GM12878 (cell line): ENCODE data around the gene ARHGEF11. TPM values are rescaled to one million over a fixed set of nuclear protein-coding genes. Genes with fewer than 3 reads are reported as not detected.

Source experiments
- ATAC-seq: fragments of 200-7000 bp; cut with Tn5 transposase; 3 replicates; pipeline ENCODE4 v1.9.1; 2020; ENCODE audit warnings: mild to moderate bottlenecking, moderate library complexity
- BruUV-seq: library from RNA; stranded (reverse); fragments of 400-500 nt; replicated peaks from 2 replicates; lab custom pipeline; 2021; lab: Mats Ljungman, UMichigan
- CTCF ChIA-PET: fragments of 300-600 bp; sonication (Branson Sonifier 250); formaldehyde crosslinking; extraction: SDS; loops from one replicate; lab custom pipeline; 2021; ENCODE audit warnings: inconsistent platforms; lab: Yijun Ruan, JAX
- POLR2A ChIA-PET: fragments of 350-600 bp; formaldehyde crosslinking; extraction: SDS; loops from one replicate; lab custom pipeline; 2021; ENCODE audit warnings: inconsistent platforms; lab: Charles Lee
- RAD21 ChIA-PET: fragments of 300-600 bp; sonication (Branson Sonifier 250); formaldehyde crosslinking; loops from one replicate; lab custom pipeline; 2023; ENCODE audit warnings: antibody characterized with exemption; ENCODE audit not compliant: unreplicated experiment; lab: Charles Lee
- SMC1A ChIA-PET: fragments of 300-600 bp; sonication (Branson Sonifier 250); formaldehyde crosslinking; loops from one replicate; lab custom pipeline; 2023; ENCODE audit not compliant: unreplicated experiment, uncharacterized antibody; lab: Charles Lee
- DNase-seq: peaks from one replicate; pipeline ENCODE4 v3.0.0-alpha.2; 2011; ENCODE audit warnings: low read depth, low spot score
- FAIRE-seq: peaks from 3 replicates; lab custom pipeline; 2011; peaks lifted over from hg19 to GRCh38; lab: Jason Lieb, UNC
- H2AFZ ChIP-seq: 2 replicates; pipeline ENCODE4 v1.6.0; 2011; ENCODE audit warnings: low read depth, low read length, control low read depth; ENCODE audit not compliant: control insufficient read depth
- H3K27ac ChIP-seq: 2 replicates; pipeline ENCODE4 v1.5.1; 2011; ENCODE audit warnings: control low read depth; ENCODE audit not compliant: control insufficient read depth, insufficient read depth
- H3K27me3 ChIP-seq, 2 experiments: replicated peaks in 1 of 2; 2 replicates each; pipeline versions ENCODE4 v1.6.0 to v1.6.1; 2011; ENCODE audit warnings: low read length in 1 of 2; ENCODE audit not compliant: control insufficient read depth in 2 of 2, insufficient read depth in 2 of 2
- H3K36me3 ChIP-seq, 2 experiments: 2 replicates each; pipeline ENCODE4 v1.5.1; 2011; ENCODE audit warnings: low read length in 1 of 2; ENCODE audit not compliant: control insufficient read depth in 2 of 2, insufficient read depth in 2 of 2
- H3K4me1 ChIP-seq: 2 replicates; pipeline ENCODE4 v1.6.1; 2011; ENCODE audit warnings: mild to moderate bottlenecking, low read length, moderate library complexity, mixed read lengths; ENCODE audit not compliant: control insufficient read depth, insufficient read depth
- H3K4me2 ChIP-seq: 2 replicates; pipeline ENCODE4 v1.6.0; 2011; ENCODE audit warnings: control low read depth; ENCODE audit not compliant: control insufficient read depth, insufficient read depth
- H3K4me3 ChIP-seq: fragments of 200-600 bp; sonication (generic); 2 replicates; pipeline ENCODE4 v1.5.1; 2016
- H3K79me2 ChIP-seq: 2 replicates; pipeline ENCODE4 v1.6.0; 2011; ENCODE audit warnings: low read length; ENCODE audit not compliant: control insufficient read depth, insufficient read depth
- H3K9ac ChIP-seq: 2 replicates; pipeline ENCODE4 v1.8.0; 2011; ENCODE audit warnings: low read length, control low read depth, mixed read lengths; ENCODE audit not compliant: control insufficient read depth, insufficient read depth
- H3K9me3 ChIP-seq: replicated peaks from 3 replicates; pipeline ENCODE4 v1.5.1; 2011; ENCODE audit warnings: mild to moderate bottlenecking, low read length; ENCODE audit not compliant: control insufficient read depth, insufficient read depth
- H4K20me1 ChIP-seq: 2 replicates; pipeline ENCODE4 v1.6.0; 2011; ENCODE audit not compliant: control insufficient read depth, insufficient read depth
- ASH2L ChIP-seq: fragments of 300-600, 200-600 bp; sonication (generic); IDR thresholded peaks from 2 replicates; pipeline ENCODE4 v1.6.1; 2017; ENCODE audit warnings: low read depth, mild to moderate bottlenecking, borderline replicate concordance
- ATF3 ChIP-seq: IDR thresholded peaks from 2 replicates; pipeline ENCODE4 v1.6.1; 2011; ENCODE audit warnings: low read depth, mild to moderate bottlenecking, low read length, moderate library complexity, borderline replicate concordance; ENCODE audit errors: extremely low read depth
- BCL11A ChIP-seq: IDR thresholded peaks from 2 replicates; pipeline ENCODE4 v1.6.1; 2011; ENCODE audit warnings: low read depth, low read length
- CBX3 ChIP-seq: fragments of 200-600 bp; sonication (generic); IDR thresholded peaks from 2 replicates; pipeline ENCODE4 v1.6.1; 2016; ENCODE audit warnings: low read depth, borderline replicate concordance
- ETV6 ChIP-seq, 2 experiments: fragments of 450-650 bp in 1 of 2; IDR thresholded peaks in 1 of 2; conservative IDR thresholded peaks in 1 of 2; 2 replicates each; pipeline ENCODE4 v1.6.1; 2014; ENCODE audit warnings: antibody characterized with exemption in 1 of 2, borderline replicate concordance in 1 of 2, low read depth in 1 of 2, mild to moderate bottlenecking in 1 of 2, moderate library complexity in 1 of 2
- HCFC1 ChIP-seq: fragments of 150-350 bp; IDR thresholded peaks from 2 replicates; pipeline ENCODE4 v1.6.1; 2014; ENCODE audit warnings: low read length
- HDGF ChIP-seq: fragments of 450-650 bp; IDR thresholded peaks from 2 replicates; pipeline ENCODE4 v1.6.1; 2016; ENCODE audit warnings: antibody characterized with exemption
- IKZF2 ChIP-seq, 2 experiments: fragments of 450-650 bp; IDR thresholded peaks; 2 replicates each; pipeline ENCODE4 v1.6.1; 2017; ENCODE audit warnings: mild to moderate bottlenecking in 2 of 2, moderate library complexity in 2 of 2
- JUND ChIP-seq: IDR thresholded peaks from 2 replicates; pipeline ENCODE4 v1.6.1; 2012; ENCODE audit warnings: low read depth, mild to moderate bottlenecking, low read length, improper control_type of control experiment, moderate library complexity
- MXI1 ChIP-seq: fragments of 150-350 bp; IDR thresholded peaks from 2 replicates; pipeline ENCODE4 v1.6.1; 2011; ENCODE audit warnings: low read depth, mild to moderate bottlenecking, inconsistent platforms, low read length, improper control_type of control experiment
- POLR2A ChIP-seq: IDR thresholded peaks from 2 replicates; pipeline ENCODE4 v1.6.1; 2011; ENCODE audit warnings: low read depth, mild to moderate bottlenecking, low read length
- RBBP5 ChIP-seq: fragments of 200-600 bp; sonication (generic); conservative IDR thresholded peaks from 2 replicates; pipeline ENCODE4 v1.6.1; 2016
- RCOR1 ChIP-seq: conservative IDR thresholded peaks from 2 replicates; pipeline ENCODE4 v1.6.1; 2012; ENCODE audit warnings: low read depth, low read length, improper control_type of control experiment
- SIN3A ChIP-seq: IDR thresholded peaks from 2 replicates; pipeline ENCODE4 v1.6.1; 2012; ENCODE audit warnings: low read depth, low read length, improper control_type of control experiment
- SIX5 ChIP-seq: IDR thresholded peaks from 2 replicates; pipeline ENCODE4 v1.6.1; 2011; ENCODE audit warnings: mild to moderate bottlenecking, low read depth, low read length, moderate library complexity; ENCODE audit not compliant: severe bottlenecking
- SREBF2 ChIP-seq: IDR thresholded peaks from 2 replicates; pipeline ENCODE4 v1.6.1; 2012; ENCODE audit warnings: mild to moderate bottlenecking, low read length
- WGBS: methylation state at CpG from one replicate; pipeline ENCODE4 v1.1.6; 2016; ENCODE audit warnings: low lambda C conversion rate; ENCODE audit not compliant: insufficient replicate concordance, insufficient coverage; ENCODE audit errors: missing lambda C conversion rate; 5-methylcytosine and 5-hydroxymethylcytosine counted together
- in situ Hi-C: fragments of 300-500 bp; cut with MboI; formaldehyde crosslinking; loops from 9 replicates; pipeline ENCODE4 v1.14.3; 2018; ENCODE audit warnings: mixed read lengths
- intact Hi-C: fragments of 100-400 bp; cut with micrococcal nuclease; formaldehyde crosslinking; loops from one replicate; pipeline ENCODE4 v1.14.2; 2022; ENCODE audit not compliant: unreplicated experiment
- polyA plus RNA-seq, 11 experiments: library from polyadenylated mRNA; depleted of rRNA in 4 of 11; unstranded in 6 of 11; stranded (reverse) in 5 of 11; fragments of >200 nt; fragmentation: Nextera tagmentation in 4 of 11; fragmentation: Illumina TruSeq in 1 of 11; extraction: Ambion mirVana in 4 of 11; extraction: Trizol in 1 of 11; gene quantifications; 1 replicate in 1 of 11; 2 replicates in 10 of 11; pipeline versions ENCODE4 v1.2.1 to v1.2.3, GENCODE V29; 2011 to 2016; ENCODE audit warnings: inconsistent platforms in 2 of 11, missing spikeins in 2 of 11, low read depth in 1 of 11
- total RNA-seq, 4 experiments: library from RNA; depleted of rRNA in 3 of 4; stranded (reverse); fragments of >200 nt in 3 of 4; fragmentation: Illumina TruSeq in 1 of 4; extraction: Trizol in 1 of 4; gene quantifications; 2 replicates each; pipeline versions ENCODE4 v1.2.1 to v1.2.3, GENCODE V29; 2013 to 2021

ARHGEF11 gene
- total and polyA plus RNA-seq, 10 of the 15 experiments (the other 5 are each of a cell fraction or from before 2014, with no cell fraction given): 0.05 to 12.7 (median 1.8) TPM

DNA sequence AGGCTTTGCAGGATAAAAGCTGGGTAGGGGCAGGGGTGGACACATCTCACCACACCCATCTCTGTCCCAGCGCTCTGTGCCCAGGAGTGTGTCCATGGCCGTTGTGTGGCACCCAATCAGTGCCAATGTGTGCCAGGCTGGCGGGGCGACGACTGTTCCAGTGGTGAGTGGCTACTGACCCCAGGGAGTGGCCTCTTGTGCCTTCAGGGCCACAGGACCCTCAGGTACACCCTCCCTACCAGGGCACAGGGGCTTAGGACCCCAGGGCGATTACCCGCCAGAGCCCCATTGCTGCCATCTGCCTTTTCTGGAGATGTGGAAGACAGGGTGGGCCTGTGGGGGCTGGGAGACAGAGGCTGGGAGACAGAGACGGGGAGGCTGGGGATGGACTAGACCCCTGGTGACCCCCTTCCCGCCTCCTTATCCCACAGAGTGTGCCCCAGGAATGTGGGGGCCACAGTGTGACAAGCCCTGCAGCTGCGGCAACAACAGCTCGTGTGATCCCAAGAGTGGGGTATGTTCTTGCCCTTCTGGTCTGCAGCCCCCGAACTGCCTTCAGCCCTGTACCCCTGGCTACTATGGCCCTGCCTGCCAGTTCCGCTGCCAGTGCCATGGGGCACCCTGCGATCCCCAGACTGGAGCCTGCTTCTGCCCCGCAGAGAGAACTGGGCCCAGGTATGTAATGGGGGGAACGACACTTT lies 139.2 kb downstream of the ARHGEF11 start:
- 68% methylated on average over 15 of the region's 16 CpGs for WGBS

More for the DNA sequence above, 139.2 kb downstream of the ARHGEF11 start:
- peaks cover 0 to 2% of the 10 kb centered on the region in 2 experiments; a peak in 3 of 4 replicates for H3K27me3 ChIP-seq
- in situ Hi-C loops (no loop called here), intact Hi-C loops (no loop called here)
- H4K20me1 ChIP-seq: no peaks in the 10 kb centered on the region
- ChIA-PET POLR2A (no interaction called here), SMC1A (no interaction called here), RAD21 (no interaction called here), CTCF (no interaction called here)
- ATAC-seq: no peak
- BruUV-seq: no TSS peak
- no peaks in the 10 kb centered on the region for H3K36me3 ChIP-seq
- H3K4me1 ChIP-seq: no peaks in the 10 kb centered on the region
- H2AFZ ChIP-seq: no peak overlapping the region
- no peak for DNase-seq
- no peak overlapping the region for H3K4me3 ChIP-seq
- no peaks in the 10 kb centered on the region for H3K79me2 ChIP-seq
- no peak overlapping the region for H3K27ac ChIP-seq
- H3K9ac ChIP-seq: no peak overlapping the region
- H3K9me3 ChIP-seq: no peaks in the 10 kb centered on the region
- TF ChIP-seq ATF3 (no peak), SIX5 (no peak), POLR2A (no peak), IKZF2 (IDR thresholded peaks at IDR 0.05) (no peak), BCL11A (no peak), HDGF (no peak), CBX3 (no peak), RCOR1 (no peak), JUND (no peak), RBBP5 (no peak), MXI1 (no peak), SIN3A (no peak), SREBF2 (no peak), HCFC1 (no peak), ASH2L (no peak), ETV6 (conservative IDR thresholded peaks at IDR 0.05 in 1 of 2, IDR thresholded peaks at IDR 0.05 in 1 of 2; ENCODE audit: borderline replicate concordance in 1 of 2, low read depth in 1 of 2) (no peak)
- no peak overlapping the region for H3K4me2 ChIP-seq
- no peak for FAIRE-seq
